GM18867 (cell line): ENCODE results near the gene LEFTY1.
"Not testable (repeated sequence)": the region's sequence is repeated elsewhere in the genome, so short reads cannot be mapped to it uniquely, and the experiment has no call there.

ENCODE experiments used
- ATAC-seq: cut with Tn5 transposase; IDR thresholded peaks from one replicate; pipeline ENCODE4 v1.9.1; 2021; ENCODE audit warnings: mild to moderate bottlenecking, moderate library complexity; ENCODE audit not compliant: unreplicated experiment

LEFTY1 gene

GRCh38 chr1:225851805-225852204 lies 37.1 kb downstream of the LEFTY1 start:
- ATAC-seq: peak; percentile 68

GRCh38 chr1:225850370-225850769 lies 38.6 kb downstream of the LEFTY1 start:
- no peak for ATAC-seq

GRCh38 chr1:225849925-225850324 lies 39.0 kb downstream of the LEFTY1 start:
- no peak for ATAC-seq

GRCh38 chr1:225848030-225848955 lies 40.7 kb downstream of the LEFTY1 start:
- ATAC-seq: peak; percentile 64

- ATAC-seq: peak; percentile 2
These were observed 41.3 kb downstream of the LEFTY1 start for GRCh38 chr1:225847610-225848009.

GRCh38 chr1:225846331-225847310 lies 42.3 kb downstream of the LEFTY1 start:
- ATAC-seq: no peak

GRCh38 chr1:225845571-225846259 lies 43.2 kb downstream of the LEFTY1 start:
- ATAC-seq: no peak

DNA sequence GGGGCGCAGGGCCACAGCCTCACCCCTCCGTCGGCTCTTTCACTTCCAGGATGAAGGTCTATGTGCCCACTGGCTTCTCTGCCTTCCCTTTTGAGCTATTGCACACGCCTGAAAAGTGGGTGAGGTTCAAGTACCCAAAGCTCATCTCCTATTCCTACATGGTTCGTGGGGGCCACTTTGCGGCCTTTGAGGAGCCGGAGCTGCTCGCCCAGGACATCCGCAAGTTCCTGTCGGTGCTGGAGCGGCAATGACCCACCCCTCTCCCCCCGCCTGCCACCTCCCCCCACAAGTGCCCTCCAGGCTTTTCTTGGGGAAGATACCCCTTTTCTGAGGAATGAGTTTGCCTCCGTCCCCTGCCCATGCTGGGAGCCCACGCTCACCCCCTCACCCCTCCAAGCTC lies 43.8 kb downstream of the LEFTY1 start:
- ATAC-seq: no peak

GRCh38 chr1:225844236-225845061 lies 44.5 kb downstream of the LEFTY1 start:
- no peak for ATAC-seq

DNA sequence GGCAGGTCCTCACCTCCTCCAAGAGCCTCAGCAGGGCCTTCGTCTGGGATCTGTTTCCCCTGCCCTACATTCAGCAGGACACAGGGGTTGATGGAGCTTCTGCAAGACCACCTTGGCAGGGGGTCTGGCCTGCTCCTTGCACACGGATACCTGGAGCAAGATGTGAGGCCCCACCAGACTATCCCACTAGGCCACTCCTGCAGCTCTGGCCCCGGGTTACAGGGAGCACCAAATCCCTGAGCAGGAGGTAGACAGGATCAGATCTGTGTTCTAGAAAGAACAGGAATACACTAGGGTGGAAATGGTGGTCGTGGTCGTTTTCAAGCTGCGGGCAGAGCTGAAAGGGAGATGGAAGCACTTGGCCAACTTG lies 45.5 kb downstream of the LEFTY1 start:
- ATAC-seq: no peak

DNA sequence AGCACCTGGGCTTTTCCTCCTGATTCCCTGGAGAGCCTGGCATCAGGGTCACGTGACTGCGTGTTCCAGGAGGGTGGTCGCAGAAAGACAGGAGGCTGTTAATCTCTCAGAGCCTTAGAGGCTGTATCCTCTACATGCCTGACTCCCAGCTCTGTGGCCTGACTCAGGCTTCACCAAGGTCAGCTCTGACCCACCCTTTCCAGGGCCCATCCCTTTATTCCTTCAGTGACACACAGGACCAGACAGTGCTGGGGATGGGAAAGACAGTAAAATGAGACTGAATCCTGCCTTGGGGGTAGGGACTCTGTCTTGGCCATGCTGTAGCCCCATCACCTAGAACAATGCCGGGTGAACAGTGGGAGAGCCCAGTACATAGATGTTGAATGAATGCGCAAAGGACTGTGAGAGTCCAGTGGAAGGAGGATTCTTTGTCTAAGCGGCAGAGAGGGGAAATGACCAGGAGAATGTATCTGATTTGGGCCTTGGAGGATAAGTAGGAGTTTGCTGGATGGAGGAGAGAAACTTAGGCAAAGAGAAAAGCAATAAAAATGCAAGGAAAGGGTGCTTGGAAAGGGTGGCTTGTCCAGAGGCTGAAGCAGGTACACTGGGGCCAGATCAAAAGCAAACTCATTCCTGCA lies 46.0 kb downstream of the LEFTY1 start:
- ATAC-seq: no peak

DNA sequence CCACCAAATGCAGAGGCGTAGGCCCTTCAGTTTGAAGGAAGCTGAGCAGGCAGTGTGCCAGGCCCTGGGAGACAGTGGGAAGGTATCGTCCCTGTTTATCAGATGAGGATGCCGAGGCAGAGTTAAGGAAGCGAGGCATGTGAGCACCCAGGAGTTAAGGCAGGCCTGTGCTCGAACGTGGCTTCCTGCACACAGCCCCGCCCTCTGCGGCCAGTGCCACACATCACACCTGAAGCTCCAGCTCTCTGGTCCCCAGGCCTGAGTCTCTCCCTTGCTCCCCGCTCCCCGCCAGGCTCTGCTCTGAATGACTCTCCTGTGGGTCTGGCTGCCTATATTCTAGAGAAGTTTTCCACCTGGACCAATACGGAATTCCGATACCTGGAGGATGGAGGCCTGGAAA lies 46.9 kb downstream of the LEFTY1 start:
- no peak for ATAC-seq

DNA sequence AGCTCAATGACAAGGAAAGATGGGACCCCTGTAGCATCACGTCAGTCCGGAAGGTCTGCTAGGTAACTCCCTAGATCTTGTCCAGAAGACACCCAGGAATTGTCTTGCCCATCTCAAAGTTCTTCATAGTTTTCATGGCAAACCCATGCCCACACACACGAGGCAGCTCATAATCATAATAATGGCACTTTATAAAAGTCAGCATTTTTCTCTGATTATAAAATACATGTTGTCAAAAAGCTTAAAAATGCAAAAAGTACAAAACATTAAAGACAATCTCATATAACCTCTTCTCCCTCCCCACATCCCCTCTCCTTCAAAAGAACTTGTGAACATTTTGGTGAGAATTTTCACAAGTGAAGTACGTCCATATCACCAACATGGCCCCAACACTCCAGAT lies 48.2 kb downstream of the LEFTY1 start:
- no peak for ATAC-seq

DNA sequence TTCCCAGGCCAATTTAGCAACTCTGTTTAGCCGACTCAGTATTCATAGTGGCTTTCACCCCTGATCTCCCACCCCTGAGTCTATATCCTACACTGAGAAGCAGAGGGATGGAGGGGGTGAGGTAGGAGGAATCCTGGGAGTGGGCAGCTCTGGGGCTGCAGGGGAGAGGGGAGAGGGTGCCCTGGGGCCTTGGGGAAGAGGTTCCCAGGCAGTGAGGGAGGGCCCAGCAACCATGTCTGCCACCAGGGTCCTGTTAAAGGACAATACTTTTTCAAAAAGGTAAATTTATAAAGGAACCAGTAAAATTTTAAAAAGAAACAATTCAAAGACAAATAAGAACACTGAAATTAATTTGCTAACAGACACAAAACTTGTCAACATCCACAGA lies 48.7 kb downstream of the LEFTY1 start:
- ATAC-seq: no peak

GRCh38 chr1:225838793-225839192 lies 50.2 kb downstream of the LEFTY1 start:
- ATAC-seq: no peak

DNA sequence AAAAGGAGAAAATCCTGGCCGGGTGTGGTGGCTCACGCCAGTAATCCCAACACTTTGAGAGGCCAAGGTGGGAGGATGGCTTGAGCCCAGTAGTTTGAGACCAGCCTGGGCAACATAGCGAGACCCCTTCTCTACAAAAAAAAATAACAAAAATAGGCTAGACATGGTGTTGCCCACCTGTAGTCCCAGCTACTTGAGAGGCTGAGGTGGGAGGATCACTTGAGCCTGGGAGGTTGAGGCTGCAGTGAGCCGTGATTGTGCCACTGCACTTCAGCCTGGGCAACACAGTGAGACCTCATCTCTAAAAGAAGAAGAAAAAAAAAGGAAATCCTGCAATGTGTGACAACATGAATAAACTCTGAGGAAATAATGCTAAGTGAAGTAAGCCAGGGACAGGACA lies 52.6 kb downstream of the LEFTY1 start:
- not testable (repeated sequence) for ATAC-seq
